Dermis microvascular lymphatic vessel endothelial cell (primary cell): ENCODE data around the gene NFATC2IP. TPM values are rescaled to one million over a fixed set of nuclear protein-coding genes. Genes with fewer than 3 reads are reported as not detected.

Source experiments
- DNase-seq, 2 donors: peaks; one replicate each; pipeline versions ENCODE4 v3.0.0 to v3.0.0-alpha.2; 2010; ENCODE audit warnings: low read depth in 2 of 2
- total RNA-seq: library from RNA; depleted of rRNA; stranded (reverse); fragments of >200 nt; gene quantifications from 2 replicates; pipeline ENCODE4 v1.2.1, GENCODE V29; 2014

NFATC2IP gene
- total RNA-seq, result 18.5 and 25.4 TPM in 2 replicates

DNA sequence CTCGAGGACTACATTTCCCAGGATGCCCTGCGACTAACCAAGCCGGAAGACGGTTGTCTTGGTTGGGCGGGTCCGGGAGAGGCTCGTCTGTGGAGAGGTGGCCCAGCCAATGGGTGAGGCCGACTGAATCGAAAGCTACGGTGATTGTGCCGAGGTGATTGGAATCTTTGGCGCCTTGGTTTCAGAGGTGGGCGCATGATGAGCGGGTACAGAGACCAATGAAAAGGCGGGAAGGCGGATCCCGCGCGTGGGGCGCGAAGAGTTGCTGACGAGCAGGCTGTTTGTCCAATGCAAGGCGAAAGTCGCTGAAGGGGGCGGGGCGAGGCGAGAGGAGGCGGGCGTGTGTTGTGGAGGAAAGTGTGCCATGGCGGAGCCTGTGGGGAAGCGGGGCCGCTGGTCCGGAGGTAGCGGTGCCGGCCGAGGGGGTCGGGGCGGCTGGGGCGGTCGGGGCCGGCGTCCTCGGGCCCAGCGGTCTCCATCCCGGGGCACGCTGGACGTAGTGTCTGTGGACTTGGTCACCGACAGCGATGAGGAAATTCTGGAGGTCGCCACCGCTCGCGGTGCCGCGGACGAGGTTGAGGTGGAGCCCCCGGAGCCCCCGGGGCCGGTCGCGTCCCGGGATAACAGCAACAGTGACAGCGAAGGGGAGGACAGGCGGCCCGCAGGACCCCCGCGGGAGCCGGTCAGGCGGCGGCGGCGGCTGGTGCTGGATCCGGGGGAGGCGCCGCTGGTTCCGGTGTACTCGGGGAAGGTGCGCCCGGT lies at the start of gene NFATC2IP:
TSS of gene NFATC2IP (plus strand) at position 290 of the 762 bp plus-strand sequence. CDS start at position 365, 75 bp downstream.
- peak; percentile 100 for DNase-seq

GRCh38 chr16:28901862-28902261 lies 48.9 kb upstream of the NFATC2IP start:
- no peak for DNase-seq

DNA sequence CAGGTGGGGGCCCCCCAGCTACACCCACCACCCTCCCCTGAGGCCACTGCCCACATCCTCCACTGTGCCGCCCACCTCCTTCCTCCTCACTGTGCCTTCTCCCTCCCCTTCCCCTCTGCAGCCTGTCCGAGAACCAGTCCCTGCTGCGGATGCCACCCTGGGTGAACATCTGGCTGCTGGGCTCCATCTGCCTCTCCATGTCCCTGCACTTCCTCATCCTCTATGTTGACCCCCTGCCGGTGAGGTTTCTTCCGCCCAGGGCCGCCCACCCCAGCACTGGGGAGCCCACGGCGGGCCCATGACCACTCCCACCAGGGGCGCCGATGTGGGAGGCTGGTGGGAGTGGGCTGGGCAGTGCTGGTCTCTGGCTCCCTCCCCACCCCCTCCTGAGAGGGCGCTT lies 47.8 kb upstream of the NFATC2IP start:
- DNase-seq, result no peak

DNA sequence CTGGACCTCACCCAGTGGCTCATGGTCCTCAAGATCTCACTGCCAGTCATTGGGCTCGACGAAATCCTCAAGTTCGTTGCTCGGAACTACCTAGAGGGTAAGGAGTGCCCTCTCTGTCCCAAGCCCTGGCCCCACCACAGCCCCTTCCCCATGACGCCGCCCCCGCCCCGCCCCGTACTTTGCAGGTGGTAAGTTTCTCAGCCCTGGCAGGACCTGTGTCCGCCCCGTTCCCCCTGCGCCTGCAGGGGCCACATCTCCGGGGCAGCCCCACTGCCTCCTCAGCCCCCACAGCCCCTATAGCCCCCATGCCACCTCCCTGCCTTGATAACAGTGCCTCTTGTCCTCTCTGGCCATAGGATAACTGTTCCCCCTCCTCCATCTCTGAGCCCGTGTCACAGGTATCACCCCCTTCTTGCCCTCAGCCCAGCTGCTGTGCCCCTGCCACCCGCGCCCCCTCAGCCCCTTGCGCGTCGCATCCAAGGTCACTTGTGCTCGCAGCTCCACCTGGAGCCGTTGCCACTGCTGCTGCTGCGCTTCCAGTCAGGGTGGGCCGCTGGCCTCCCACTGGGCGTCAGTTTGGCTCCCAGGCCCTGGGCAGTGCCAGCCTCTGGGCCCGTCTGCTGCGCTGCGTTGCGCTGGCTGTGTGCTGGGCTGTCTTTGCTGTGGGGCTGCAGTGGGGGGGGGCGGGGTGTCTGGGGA lies 47.2 kb upstream of the NFATC2IP start:
- DNase-seq, result no peak

DNA sequence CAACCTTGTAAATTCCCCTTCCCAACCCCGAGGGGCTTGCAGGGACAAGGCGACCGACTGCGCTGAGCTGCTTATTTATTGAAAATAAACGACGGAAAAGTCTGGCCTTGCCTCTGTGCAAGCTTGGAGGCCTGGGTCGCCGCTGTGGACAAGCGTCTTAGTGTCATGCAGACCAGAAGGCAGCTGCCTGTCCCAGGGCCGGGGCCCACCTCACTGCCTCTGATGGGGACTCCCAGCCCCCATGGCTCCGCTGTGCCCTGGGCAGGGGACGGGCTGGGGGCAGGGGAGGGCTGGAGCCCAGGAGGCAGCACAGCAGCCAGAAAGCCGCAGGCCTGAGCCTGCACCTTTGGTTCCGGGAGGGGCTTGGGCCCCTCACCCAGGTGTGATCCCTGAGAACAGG lies 46.4 kb upstream of the NFATC2IP start:
- DNase-seq, result no peak

- DNase-seq, result no peak
These were observed 45.9 kb upstream of the NFATC2IP start for GRCh38 chr16:28904828-28905227.

DNA sequence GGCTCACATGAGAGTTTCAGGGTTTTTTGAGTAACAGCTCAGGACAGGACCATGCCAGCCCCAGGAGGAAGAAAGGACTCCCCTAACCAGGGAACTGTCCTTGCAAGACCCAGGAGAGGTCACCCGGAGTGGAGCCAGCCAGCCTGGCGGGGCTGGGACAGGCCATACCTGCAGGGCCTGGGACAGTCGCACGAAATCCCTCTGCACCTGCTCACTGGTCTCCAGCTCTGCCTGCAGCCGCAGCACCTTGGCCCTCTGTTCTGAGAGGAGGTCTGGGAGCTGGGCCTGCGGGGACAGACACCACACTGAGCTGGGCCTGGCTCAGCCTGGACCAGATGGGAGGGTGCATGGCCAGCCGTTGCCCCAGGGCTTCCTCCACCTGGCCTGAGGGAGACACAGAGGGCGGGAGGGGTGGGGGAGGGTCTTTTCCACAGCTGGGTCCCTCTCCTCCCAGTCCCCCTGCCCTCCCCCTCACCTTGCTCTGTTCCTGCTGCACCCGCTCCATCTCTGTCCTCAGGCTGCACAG lies 45.4 kb upstream of the NFATC2IP start:
- no peak for DNase-seq

GRCh38 chr16:28905800-28906372 lies 44.9 kb upstream of the NFATC2IP start:
- DNase-seq, result no peak

- DNase-seq, result no peak
These were observed 40.4 kb upstream of the NFATC2IP start for GRCh38 chr16:28910086-28911031.

GRCh38 chr16:28912558-28912957 lies 38.2 kb upstream of the NFATC2IP start:
- DNase-seq, result no peak

- no peak for DNase-seq
These were observed 36.6 kb upstream of the NFATC2IP start for GRCh38 chr16:28913946-28914724.

GRCh38 chr16:28915181-28915580 lies 35.6 kb upstream of the NFATC2IP start:
- peak; percentile 17 to 61 for DNase-seq

DNA sequence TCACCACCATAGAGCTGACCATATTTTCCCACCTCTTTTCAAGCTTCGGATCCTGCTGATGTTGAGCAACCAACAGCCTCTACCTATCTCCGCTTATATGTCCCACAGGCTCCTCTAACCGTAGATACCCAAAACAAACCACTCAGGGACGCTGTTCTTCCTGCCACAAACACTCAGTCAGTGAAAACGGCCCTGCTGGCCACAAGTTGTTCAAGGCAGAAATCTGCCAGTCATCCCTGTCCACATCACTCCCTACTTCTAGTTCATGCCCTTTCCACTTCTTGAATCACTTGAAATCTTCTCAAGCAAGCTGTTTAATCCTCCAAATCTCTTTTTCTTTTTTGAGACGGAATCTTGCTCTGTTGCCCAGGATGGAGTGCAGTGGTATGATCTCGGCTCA lies 33.6 kb upstream of the NFATC2IP start:
- no peak for DNase-seq

DNA sequence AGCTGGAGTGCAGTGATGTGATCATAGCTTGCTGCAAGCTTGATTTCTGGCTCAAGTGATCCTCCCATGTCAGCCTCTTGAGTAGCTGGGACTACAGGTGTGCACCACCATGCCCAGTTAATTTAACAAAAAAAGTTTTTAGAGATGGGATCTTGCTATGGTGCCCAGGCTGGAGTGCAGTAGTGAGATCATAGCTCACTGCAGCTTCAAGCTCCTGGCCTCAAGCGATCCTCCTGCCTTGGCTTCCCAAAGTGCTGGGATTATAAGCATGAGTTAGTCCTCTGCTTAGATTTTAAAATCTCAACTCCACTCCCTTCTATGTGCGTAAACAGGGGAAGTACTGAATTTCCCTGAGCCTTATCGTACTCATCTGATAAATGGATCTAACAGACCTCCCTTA lies 32.0 kb upstream of the NFATC2IP start:
- no peak for DNase-seq

GRCh38 chr16:28923231-28923587 lies 27.5 kb upstream of the NFATC2IP start:
- no peak for DNase-seq

DNA sequence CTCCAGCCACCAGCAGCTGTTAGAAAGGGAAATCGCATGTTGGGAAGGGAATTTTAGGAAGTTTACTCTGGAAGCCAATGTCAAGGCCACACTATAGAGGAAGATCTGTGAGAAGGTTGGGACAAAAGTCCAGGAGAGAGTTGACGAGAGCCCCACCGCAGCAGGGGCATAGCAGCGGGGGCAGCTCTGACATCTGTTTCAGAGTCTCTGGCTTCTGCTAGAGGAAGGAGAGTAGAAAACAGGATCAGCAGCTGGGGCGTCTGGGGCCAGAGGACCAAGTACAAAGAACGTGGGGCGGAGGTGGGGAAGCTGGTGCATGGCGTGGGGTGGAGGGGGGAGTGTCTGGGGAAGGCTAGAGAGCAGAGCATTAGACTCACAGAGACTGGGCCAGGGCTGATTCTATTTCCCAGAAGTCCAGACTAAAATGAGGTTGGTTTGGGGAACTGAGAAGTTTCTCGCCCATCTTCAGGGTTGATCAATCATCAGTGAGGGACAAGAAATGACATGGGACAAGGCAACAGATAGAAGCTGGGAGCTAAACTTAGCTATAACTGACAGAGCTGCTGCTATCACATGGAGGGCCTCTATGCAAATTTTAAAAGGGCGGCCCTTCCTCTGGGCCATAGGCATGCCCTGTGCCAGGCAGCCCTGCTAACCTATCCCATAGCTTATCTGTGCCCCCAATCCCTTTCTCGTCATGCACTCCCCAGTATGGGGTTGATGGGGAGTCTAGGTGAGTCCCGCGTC lies 26.9 kb upstream of the NFATC2IP start:
- DNase-seq, result no peak

DNA sequence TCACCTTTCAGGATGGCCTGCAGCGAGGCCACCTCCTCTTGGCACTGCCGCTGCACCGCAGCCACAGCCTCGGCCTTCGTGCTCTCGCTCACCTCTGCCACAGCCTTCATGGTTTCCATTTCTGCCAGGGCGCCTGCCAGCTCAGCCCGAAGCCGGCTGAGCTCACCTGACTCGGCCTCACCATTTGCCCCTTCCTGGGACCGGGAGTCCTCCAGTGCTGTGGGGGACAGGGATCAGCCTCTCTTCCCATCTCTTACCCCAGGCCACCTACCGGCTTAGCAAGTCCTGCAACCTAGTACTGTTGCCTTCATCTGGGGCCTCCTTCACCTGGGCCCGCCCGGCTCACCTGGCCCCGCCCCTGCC lies 26.4 kb upstream of the NFATC2IP start:
- DNase-seq, result no peak

GRCh38 chr16:28924762-28925385 lies 25.9 kb upstream of the NFATC2IP start, which contains the start of gene RABEP2:
Gene RABEP2, minus strand, starts transcription at chr16:28925238. Its CDS starts 75 bp downstream, at chr16:28925163.
- DNase-seq, result peak; percentile 61 to 85
